ENCODE data around the gene EMX1.
"Not testable (repeated sequence)": the region's sequence is repeated elsewhere in the genome, so short reads cannot be mapped to it uniquely, and the experiment has no call there.

The EMX1 gene

GRCh38 chr2:72901426-72901825, 15.9 kb upstream of the EMX1 start:
- DNase-seq = no peak

GRCh38 chr2:72907369-72907768, 9.9 kb upstream of the EMX1 start:
- not testable (repeated sequence) for DNase-seq

- no peak for DNase-seq
These were observed 8.6 kb upstream of the EMX1 start for GRCh38 chr2:72908741-72909140.

DNA sequence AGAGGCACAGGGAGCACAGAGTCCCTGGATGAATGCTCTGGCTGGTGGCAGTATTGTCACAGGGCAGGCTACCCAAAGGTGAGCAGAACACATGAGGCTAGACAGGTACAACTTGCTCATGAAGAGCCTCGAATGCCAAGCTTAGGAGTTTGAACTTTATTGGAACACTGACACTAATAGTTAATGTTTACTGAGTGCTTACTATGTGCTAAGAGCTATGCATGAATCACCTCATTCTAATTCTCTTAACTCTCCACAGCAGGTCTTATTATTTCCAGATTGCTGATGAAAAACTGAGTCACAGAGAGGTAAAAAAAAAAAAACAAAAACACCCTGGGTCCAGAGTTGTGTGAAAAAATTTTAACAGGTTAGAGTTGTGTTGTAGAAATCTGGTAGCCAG, 6.1 kb upstream of the EMX1 start:
- no peak for DNase-seq

DNA sequence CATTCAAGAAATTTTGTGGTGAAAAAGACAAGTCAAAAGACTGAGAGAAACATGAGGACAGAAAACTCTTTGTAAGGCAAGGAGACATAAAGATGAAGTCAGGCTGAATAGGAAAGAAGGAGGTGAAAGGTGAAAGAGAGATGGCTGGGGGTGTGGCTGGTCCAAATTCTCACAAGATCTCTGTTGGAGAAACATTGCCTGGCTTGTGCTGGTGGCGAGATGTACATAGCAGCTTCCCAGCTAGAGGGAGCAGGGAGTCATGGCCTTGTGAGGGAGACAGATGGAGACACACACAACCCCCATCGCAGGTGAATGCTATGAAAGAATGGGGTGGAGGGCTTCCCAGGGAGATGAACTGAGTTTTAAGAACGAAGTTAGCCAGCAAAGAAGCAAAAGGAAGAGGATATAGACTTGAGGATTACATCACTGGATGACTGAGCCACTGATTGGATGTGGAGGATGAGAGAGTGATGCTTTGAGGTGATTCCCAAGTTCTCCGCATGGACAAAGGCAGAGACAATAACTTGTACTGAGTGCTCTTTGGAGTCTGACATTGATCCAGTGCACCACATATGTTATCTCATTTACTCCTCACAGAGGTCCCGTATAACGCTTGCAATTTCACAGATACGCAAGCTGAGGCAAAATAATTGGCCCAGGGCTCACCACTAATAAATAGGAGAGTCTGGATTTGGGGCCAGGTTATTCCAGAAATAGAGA, 3.7 kb upstream of the EMX1 start:
- no peak for DNase-seq

DNA sequence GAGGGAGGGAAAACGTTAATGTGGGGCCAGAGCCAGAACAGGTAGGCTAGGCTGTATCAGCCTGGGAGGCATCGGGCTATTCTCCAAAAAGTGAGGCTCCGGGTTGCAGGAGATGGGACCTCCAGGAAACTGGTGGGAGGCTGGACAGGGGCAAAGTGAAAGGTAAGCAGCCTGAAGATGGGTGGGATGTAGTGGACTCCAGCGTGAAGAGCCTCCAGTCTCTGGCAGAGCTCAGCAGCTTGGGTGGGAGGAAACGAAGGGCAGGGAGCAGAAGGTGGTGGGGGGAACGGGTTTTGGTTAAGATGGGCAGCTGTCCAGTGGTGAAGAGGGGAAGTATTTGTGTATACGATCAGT, 3.1 kb upstream of the EMX1 start:
- no peak for DNase-seq

DNA sequence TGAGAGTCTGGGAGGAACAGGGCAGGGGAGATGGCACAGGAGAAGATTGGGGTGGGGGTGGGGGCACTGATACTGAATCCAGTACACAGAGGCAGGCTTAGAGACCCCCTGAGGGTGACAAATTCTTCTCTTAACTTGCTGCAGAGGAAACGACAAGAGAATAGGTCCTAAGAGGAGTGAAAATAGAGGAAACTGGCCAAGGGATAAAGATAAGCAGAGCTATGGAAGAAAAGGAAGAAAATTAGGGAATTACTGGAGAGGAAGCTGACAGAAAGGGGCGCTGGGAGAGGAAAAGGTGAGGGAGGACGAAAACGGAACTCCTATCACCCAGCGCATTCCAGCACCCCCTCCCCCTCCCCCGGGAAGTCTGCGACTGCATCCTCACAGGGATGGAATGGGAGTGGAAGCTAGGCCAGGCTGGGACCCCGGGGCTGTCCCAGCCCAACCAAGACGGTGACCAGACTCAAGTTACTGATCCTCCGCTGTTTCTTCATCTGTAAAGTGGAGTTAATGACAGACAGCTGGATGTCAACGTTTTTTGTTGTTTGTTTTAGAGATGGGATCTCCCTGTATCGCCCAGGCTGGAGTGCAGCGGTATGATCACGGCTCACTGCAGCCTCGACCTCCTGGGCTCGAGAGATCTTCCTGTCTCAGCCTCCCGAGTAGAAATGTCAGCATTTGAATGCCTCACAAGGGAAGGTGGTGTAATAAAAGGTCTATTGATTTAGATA, 2.6 kb upstream of the EMX1 start:
- DNase-seq = no peak

DNA sequence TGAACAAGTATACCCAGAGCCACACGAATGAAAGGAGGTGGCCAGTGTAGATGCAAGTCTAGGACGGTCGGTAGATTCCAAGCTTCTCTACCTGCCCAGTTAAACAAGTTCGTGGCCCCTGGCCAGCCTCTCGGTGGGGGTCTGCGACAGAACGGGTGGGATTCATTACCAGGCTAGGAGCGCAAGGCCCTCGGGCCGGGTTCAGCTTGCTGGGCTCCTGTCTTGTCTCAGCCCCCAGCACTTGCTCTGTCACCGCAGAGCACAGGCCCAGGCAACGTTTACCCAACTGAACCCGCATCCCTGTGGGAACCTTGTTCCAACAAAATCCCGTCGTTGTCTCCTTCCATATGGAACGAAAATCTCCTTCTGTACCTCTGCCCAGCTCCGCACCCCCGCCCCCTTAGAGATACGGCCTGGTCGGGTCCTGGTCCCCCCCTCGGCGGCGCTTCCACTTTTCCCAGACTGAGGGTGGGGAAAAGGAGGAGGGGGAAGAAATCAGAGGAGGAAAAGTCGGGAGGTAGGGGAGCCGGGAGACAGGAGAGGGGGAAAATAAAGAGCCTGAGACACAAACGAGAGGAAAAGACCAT, 1.9 kb upstream of the EMX1 start:
- DNase-seq = no peak

- DNase-seq = no peak
These were observed 1.2 kb upstream of the EMX1 start for GRCh38 chr2:72915907-72916742.

- DNase-seq = no peak
These were observed 579 bp upstream of the EMX1 start for GRCh38 chr2:72916743-72917137.

DNA sequence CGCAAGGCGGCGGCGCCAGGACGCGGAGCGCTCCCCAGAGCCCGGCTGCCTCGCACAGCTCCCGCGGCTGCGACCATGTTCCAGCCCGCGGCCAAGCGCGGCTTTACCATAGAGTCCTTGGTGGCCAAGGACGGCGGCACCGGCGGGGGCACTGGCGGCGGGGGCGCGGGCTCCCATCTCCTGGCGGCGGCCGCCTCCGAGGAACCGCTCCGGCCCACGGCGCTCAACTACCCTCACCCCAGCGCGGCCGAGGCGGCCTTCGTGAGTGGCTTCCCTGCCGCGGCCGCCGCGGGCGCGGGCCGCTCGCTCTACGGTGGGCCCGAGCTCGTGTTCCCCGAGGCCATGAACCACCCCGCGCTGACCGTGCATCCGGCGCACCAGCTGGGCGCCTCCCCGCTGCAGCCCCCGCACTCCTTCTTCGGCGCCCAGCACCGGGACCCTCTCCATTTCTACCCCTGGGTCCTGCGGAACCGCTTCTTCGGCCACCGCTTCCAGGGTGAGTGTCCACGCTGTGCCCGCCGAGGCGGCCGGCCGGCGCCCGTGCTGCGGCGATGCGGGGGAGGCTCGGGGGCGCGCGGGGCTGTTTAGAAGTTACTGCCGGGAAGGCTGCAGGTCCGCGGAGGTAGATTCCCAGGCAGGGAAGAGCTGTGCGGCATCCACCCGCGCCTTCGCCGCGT, 696 bp downstream of the EMX1 start:
- DNase-seq = no peak

DNA sequence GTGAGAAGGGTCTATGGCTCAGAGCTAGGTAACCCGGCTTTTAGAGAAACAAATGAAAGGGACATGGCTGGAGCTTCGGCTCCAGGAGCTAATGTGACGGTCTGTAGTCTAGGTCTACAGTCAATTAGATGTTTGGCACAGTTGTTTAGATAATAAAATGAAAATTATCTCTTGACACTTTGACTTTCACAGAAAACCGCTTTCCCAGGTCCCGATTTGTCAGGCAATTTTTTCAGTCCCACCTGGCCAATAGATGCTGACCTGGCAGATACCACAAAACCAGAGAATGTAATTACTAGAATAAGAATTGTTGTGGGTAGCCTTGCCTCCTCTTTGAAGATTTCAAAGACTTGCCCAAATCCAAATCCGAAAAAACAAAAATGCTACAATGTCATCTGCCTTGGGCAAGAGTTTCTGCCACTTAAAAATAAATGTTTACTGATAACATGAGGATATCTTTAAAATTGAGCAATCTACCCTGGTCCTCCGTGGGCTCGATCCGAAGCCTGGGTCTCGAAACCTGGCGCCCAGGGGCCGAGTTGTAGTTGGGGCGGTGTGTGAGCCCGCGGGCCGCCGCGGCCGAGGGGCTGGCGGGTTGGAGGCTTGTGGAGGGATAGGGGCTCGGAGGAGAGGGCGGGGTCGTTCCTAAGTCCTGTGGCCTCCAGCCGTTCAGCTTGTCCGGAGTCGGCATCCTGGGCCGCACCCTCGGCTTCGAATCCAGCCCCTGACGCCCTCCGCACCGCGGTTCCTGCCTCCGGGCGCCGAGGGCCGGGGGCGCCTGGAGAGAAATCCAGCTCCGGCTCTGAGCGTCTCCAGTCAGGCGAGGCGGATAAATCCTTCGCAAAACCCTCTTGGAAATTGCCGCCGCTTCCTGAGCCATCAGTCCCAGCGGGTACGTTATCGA, 2.3 kb downstream of the EMX1 start:
- DNase-seq = no peak

DNA sequence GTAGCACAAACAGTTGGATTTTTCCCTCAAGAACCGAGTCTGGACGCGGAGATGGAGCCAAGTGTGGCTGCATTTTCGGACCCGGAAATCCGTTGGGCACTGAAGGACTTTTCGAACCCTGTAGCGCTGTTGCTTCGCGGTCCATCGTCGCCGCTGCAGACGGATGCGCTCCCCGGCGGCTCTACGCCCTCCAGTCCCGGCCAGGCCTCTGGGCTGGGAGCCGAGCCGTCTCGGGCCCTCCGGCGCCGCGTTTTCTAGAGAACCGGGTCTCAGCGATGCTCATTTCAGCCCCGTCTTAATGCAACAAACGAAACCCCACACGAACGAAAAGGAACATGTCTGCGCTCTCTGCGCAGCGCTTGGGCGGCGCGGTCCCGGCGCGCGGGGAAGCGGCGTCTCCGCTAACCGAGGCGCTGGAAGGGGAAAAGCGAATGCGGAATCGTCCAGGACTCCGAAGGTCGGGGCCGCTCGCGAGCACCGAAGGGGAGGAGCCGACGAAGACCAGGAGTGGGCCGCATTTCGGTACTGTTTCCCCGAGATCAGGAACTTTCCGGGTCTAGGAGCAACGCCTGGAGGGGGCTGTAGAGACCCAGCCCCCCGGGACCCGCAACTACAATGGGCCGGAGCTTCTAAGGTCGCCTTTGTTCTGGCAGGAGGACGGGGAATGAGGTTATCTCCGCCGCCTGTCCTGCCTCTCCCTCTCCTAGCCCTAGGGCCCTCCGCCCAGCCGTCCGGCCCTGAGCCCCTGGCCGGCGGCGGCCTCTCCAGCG, 3.2 kb downstream of the EMX1 start:
- no peak for DNase-seq

GRCh38 chr2:72921088-72921851, 4.0 kb downstream of the EMX1 start:
- no peak for DNase-seq

DNA sequence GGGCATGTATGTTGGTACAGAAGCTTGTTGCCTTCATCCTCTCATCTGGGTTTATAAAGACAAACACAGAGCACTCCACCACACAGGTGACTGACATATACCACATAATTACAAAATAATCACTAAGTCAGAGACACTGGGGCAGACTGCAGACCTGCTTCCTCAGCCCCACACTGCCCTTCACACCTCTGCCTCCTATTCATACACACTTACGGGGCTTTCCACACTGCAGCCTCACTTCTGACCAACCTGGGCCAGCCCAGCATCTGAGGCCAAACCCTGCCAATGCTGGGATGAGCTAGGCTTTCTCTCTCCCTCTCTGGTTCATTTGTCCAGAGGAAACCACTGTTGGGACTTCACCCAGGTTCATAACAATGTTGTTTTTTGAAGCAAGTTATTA, 4.5 kb downstream of the EMX1 start:
- no peak for DNase-seq

DNA sequence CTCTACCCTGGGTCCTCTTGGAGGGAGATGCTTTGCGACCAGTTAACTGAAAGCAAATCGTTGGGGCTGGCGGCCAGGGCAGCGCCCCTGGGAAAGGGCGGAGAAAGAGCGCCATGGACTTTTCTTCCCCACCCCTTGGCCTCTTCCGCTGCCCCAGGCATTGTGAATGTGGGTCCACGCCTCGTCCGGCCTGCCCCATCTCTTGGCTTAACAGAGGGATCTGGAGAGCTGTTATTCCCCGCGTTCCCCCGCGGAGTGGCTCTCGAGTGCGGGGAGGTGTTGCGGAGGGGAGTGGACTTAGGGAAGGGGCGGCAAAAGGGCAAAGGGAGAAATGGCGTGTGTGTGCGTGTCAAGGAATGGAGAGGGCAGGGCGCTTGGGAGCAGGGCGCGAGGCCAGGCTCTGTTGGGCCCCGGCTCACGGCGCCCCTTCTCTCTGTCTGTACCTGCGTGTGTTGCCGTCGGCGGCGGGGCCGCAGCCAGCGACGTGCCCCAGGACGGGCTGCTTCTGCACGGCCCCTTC, 6.6 kb downstream of the EMX1 start:
- no peak for DNase-seq

DNA sequence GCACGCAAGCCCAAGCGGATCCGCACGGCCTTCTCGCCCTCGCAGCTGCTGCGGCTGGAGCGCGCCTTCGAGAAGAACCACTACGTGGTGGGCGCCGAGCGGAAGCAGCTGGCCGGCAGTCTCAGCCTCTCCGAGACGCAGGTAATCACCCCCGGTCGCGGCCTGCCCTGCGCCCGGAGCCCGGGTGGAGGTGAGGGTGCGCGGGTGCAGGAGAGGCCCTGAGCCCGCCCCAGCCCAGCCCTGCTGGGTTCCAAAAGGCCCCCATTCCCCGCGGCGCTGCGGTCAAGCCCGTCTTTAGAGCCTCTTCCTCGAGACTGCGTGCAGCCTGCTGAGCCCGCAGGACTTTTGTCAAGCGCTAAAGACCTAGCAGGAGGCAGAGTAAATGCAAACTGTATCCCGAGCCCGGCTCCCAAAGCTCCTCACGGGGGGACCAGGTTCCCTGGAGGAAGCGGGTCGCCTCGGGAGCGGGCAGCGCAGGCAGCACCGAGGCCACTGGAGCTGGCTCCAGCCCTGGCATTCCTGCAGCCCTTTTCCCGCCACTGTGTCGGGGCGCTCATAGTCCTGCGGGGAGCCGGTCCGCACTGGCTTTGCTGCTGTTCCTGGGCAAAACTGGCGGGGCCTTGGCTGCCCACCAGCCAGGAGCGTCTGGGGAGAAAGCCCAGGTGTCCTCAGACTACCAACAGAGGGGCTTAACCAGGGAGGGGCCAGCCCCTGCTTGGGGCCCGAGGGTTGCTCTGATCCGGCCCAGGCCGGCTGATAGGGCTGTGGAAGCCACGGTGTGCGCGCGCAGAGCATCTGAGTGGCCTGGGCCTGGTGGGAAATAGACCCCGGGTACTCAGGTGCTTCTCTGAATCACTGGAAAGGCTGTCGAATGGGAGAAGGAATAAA, 7.3 kb downstream of the EMX1 start:
- DNase-seq = no peak

DNA sequence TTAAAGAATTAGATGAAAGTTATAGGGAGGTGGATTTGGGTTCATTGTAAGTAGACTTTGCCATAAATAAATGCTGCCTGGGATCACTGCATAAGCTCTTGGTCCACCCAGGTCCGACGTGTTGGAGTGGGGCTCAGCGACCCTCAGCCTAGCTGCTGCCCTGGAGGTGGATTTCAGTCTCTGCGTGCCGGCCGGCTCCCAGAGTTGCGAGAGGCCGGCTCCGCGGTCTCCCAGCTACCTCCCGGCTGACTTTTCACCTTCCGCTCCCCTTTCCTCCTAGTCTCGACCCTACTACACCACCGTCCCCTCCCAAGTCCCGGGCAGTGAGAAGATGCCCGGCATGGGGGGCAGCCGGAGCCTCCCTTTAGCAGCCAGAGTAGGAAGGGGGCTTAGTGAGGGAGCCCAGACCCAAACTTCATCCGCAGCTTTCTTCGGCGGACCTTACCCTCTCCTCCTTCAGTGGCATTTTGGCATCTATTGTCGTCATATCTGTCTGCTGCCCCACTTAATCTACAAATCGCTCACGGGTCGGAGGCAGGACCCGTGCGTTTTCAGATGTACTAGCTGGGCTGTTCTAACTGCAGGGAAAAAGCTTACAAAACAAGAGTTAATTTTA, 8.1 kb downstream of the EMX1 start:
- DNase-seq = no peak
